GM21786 (cell line): ENCODE data around the gene CCDC28B.

Experiments used
- ATAC-seq: cut with Tn5 transposase; IDR thresholded peaks from one replicate; pipeline ENCODE4 v1.9.1; 2021; ENCODE audit not compliant: unreplicated experiment

The CCDC28B gene

GRCh38 chr1:32220746-32221580 is 20.6 kb downstream of the CCDC28B start:
- ATAC-seq = no peak

DNA sequence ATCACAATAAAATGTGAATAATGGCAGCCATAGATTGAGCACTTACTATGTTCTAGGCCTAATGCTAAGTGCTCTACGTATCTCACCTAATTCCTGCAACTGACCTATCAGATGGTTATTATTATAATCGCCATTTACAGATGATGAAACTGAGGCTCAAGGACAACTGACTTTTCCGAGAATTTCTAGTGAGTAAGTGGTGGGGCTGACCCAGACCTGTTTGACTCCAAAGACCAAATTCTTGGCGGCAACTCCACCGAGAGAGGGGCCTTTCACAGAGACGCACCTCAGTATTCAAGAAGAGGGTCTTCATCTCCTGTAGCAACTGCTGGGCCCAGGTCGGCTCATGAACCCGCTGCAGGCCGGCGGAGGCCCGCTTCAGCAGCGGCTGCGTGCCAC is 21.2 kb downstream of the CCDC28B start:
- no peak for ATAC-seq

- peak; percentile 93 for ATAC-seq
Measured at GRCh38 chr1:32221980-32222755, 21.8 kb downstream of the CCDC28B start, which contains the start of the genes EIF3I and TMEM234. Gene EIF3I (plus strand): TSS chr1:32222407. CDS start chr1:32222442, 35 bp downstream. Gene TMEM234 (minus strand): TSS chr1:32222353. CDS start chr1:32222322, 31 bp downstream.

DNA sequence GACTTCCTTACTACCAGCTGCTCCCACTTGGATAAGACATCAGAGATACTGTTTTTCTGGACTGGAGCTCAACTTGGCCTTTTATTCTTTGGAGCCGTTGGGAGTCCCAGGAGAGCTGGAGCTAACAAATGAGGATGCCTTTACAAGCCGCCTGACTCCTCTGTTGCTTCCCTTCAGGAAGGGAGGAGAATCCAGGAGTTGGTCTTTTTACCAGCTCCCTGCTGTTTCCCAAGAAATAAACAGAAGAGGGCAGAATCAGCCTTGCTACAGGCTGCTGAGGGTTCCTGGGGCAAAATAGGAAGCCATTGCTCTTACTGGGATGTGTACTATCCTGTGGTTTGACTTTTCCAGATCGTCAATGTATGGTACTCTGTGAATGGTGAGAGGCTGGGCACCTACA is 23.3 kb downstream of the CCDC28B start:
- ATAC-seq = no peak

DNA sequence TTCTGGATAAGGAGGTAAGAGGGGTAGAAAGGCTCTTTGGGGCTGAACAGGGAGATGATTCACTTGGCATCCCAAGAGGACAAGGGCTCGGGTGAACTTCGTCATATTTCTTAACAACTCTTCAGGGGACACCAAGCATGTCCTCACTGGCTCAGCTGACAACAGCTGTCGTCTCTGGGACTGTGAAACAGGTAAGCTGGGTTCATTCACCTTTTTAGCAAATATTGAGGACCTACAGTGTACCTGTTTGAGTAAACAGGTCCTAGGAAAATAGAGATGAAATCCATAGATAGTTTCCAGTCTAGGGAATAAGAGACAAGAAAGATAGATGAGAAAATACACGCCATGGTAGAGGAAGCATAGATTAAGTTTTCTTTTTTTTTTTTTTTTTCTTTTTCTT is 23.9 kb downstream of the CCDC28B start:
- no peak for ATAC-seq

DNA sequence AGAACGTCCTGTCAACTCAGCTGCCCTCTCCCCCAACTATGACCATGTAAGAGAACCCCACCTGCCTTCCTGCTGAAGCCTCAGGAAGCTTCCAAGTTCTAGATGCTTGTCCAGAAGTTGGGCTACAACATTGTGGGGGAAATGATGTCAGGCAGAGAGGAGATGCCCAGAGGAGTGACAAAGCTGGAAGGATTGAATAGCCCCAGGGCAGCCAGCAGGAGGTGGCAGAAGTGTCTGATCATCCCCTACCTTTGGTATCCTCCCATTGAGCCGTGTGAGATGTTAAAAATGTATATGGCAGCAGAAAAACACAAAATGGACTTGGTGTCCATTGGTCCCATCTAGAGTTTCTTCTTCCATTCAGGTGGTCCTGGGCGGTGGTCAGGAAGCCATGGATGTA is 28.4 kb downstream of the CCDC28B start:
- no peak for ATAC-seq

DNA sequence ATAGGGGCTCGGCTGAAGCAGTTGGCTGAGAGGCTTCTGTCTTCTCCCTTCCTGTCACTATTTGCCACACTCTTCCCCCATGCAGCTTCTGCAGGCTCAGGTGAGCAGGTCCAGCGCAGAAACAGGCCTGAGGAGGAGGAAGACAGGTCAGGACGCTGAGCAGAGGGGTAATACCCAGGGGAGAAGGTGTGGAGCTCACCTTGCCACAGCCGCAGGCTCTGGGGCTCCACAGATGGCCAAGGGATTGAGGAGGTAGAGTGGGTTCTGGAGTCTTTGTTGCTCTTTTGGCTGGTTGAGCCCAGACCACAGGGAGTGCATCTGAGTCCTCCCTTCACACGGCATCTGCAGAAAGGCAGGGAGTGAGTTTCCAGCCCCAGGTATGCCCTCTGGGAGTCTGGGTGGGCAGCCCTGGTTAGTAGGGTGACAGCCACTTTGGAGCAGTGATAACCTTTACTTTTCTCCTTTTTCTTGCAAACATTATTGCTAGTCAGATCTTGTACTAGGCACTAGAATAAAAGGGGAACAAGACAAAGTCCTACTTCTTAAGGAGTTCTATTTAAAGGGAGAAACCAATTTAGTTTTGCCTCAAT is 31.5 kb downstream of the CCDC28B start:
- no peak for ATAC-seq

- no peak for ATAC-seq
Measured at GRCh38 chr1:32232558-32233304, 32.3 kb downstream of the CCDC28B start.

GRCh38 chr1:32234792-32235191 is 34.4 kb downstream of the CCDC28B start:
- no peak for ATAC-seq

DNA sequence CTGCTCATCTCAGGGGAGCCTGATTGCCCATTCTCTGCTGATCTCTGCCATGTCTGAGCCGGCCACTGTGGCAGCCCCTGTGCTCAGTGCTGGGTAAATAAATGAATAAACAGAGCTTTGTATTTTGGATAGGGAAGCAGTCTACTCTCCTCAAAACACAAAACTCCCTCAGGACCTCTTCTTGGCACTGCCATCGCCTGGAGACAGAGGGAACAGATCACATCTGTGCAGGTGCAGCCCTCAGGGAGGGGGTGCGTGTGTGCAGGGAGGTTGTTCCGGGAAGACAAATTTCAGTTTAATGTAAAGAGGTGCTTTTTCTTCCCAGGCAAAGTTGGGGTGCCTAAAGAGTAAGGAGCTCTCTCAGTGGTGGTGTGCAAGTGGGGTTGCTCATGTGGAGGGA is 38.9 kb downstream of the CCDC28B start:
- ATAC-seq = no peak

DNA sequence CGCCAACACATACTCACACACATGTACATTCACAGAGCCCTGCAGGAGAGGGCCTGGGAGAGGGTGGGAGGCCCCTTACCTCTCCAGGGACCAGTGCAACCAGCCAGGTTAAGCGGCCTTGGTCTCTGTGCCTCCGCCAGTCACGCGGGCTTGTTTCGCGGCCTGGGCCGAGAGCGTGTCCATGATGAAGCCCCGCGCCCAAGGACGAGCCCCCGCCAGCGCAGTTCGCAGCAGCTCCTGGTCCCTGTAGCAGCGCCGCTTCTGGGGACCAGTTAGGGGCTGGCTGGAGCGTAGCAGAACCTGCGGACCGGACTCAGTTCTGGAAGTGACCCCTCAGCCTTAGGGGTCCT is 39.4 kb downstream of the CCDC28B start:
- no peak for ATAC-seq

DNA sequence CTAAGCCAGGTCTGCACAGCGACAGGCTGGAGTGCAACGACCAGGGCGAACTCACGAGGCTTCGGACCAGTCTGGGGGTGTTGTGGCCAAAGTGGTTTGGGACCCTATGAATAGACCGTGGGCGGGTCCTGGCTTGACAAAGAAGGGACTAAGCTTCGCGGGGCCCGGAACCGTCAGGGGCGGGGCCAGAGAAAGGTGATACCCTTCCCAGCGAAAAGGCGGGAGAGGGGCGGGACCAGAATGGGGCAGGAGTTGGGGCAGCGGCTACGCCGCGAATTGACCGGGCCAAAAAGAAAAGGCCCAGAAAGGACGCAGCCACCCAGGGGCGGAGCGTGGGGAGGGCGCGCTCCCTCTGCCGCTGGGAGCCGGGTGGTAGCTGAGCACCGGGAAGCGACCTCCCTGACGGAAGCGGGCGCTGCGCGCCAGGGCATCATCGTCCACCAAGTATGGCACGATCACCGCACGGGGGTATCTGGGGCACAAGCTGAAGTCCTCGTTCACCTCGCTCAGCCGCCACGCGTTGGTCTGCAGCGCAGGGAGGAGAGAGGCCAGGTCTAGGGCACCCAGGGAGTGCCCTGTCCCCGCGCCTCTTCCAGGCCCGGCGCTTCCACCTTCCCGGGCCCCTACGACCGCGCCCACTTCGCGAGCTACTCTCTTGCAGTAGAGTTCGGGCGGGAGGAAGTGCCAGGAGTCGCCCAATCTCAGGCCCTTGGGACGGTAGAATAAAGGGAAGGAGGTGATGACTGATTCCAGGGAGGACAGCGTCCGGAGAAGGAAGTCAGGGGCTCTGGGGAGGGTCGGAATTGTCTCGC is 40.0 kb downstream of the CCDC28B start:
- no peak for ATAC-seq

DNA sequence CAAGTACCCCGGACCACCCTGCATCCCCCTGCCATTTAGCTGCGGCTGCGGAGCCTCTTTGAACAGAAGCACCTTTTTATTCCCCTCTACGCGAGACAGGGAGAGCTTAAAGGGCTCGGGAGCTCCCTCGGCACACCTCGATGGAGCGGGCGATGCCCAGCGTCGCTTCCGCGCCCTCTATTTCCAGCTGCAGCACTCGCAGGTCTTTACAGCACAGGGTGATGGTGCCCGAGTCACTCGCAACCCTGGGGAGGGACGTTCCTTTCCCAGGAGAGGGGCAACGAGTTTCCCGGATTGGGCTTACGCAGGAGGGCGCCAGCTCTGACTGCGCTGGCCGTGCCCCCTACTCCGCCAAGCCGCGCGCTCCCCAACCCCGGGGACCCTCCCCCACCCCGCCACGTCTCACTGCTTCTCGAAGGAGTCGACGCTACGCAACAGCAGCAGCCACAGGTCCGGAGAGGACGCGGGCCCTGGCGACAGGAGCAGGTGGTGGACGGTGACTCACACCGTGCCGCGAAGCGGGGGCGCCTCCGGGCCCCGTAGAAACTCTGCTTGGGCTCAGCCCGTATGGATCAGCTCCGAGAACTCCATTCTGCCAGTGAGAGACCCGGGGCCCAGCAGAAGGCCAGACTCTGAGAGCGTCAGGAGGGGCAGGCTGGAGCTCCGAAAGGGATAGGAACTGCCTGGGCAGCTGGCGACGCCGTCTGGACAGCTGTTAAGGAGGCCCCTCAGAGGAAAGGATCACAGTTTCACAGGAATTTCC is 40.8 kb downstream of the CCDC28B start:
- no peak for ATAC-seq

DNA sequence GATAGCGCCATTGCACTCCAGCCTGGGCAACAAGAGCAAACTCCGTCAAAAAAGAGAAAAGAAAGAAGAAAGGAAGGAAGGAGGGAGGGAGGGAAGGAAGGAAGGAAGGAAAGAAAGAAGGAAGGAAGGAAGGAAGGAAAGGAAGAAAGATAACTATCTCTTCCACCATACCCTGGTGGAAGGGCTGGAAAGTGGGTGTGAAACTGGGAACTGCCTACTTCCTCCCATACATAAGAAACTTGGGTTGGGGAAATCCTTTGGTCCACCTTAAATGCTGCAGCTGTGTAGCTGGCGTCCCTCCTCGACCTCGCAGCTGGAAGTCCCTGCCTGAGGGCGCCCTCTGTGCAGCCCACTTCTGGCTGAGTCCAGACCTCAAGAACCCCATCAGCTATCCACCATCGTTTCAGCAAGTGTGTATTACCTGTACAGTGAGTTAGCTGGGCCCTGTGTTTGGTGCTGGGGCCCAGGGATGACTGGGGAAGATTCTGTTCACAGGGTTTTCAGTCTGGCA is 42.0 kb downstream of the CCDC28B start:
- no peak for ATAC-seq

- ATAC-seq = no peak
Measured at GRCh38 chr1:32246888-32247273, 46.5 kb downstream of the CCDC28B start, which contains the start of gene FAM167B. Gene FAM167B (plus strand): TSS chr1:32247222. CDS start chr1:32247422, 200 bp downstream.

GRCh38 chr1:32247452-32247851 is 47.1 kb downstream of the CCDC28B start:
- ATAC-seq = no peak

DNA sequence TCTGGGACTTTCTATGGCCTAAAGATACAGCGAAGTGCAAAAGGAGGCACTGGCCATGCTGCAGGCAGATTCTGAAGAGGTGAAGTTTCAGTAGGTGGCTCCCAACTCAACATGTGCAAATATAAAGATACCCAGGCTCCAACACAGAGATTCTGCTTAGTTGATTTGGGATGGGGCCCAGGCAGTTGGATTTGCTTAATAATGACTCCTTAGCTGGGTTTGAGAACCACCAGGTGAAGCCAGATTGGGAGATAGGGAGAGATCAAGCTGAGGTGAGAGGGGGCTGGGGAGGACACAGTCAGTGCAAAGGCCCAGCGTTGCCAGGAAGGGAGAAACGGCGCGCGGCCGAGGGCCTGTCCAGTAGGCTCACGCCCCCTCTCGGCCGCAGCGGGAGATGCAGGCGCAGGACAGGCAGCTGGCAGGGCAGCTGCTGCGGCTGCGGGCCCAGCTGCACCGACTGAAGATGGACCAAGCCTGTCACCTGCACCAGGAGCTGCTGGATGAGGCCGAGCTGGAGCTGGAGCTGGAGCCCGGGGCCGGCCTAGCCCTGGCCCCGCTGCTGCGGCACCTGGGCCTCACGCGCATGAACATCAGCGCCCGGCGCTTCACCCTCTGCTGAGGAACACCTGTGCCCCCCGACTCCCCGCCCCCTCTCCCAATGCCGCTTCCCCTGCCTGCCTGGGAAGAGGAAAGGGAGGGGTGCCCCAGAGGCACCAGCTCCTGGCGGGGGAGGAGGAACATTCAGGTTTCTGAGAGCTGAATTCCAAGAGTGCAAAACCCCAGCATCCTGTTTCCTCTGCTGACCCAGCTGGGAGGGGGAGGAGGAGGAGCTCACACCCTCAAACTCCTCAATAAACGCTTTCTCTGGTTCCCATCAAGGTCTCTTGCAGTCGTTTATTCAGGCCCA is 47.8 kb downstream of the CCDC28B start:
- no peak for ATAC-seq

GRCh38 chr1:32249831-32250525 is 49.6 kb downstream of the CCDC28B start:
- ATAC-seq = peak; percentile 50
